Activated CD4-positive, alpha-beta memory T cell treated with anti-CD3 and anti-CD28 coated beads, Interleukin-2, amount 10 ng/mL, durations not matched to agents 7 days and 5 days (primary cell): ENCODE measurements around the gene RAB4B. TPM values are rescaled to one million over a fixed set of nuclear protein-coding genes. Genes with fewer than 3 reads are reported as not detected.

Experiments used
- CTCF ChIA-PET: fragments of 350-600 bp; sonication (Branson Sonifier 250); formaldehyde crosslinking; loops from one replicate; lab custom pipeline; 2021; ENCODE audit warnings: antibody characterized with exemption, inconsistent platforms; lab: Charles Lee
- POLR2A ChIA-PET: fragments of 350-600 bp; sonication (Branson Sonifier 250); formaldehyde crosslinking; loops from one replicate; lab custom pipeline; 2021; ENCODE audit warnings: antibody characterized with exemption; lab: Charles Lee
- DNase-seq: peaks from one replicate; pipeline ENCODE4 v3.0.0-alpha.2; 2020
- H3K27ac Mint-ChIP-seq: one replicate; pipeline ENCODE4 v1.8.0; 2021; ENCODE audit warnings: mild to moderate bottlenecking, mixed read lengths
- H3K27me3 Mint-ChIP-seq: one replicate; pipeline ENCODE4 v1.8.0; 2021; ENCODE audit warnings: mixed read lengths
- H3K36me3 Mint-ChIP-seq: one replicate; pipeline ENCODE4 v1.8.0; 2021; ENCODE audit warnings: low read depth, mixed read lengths
- H3K4me1 Mint-ChIP-seq: one replicate; pipeline ENCODE4 v1.8.0; 2021; ENCODE audit warnings: mixed read lengths
- H3K4me3 Mint-ChIP-seq: one replicate; pipeline ENCODE4 v1.8.0; 2021; ENCODE audit warnings: mild to moderate bottlenecking, mixed read lengths
- H3K9me3 Mint-ChIP-seq: one replicate; pipeline ENCODE4 v1.8.0; 2021; ENCODE audit warnings: mixed read lengths
- total RNA-seq, 2 experiments: library from RNA; stranded (reverse); gene quantifications; one replicate each; pipeline ENCODE4 v1.2.3, GENCODE V29; 2021

The RAB4B gene
- total RNA-seq, 2 experiments from 2014 or later = 65.7 to 68.3 TPM

- Mint-ChIP-seq H3K4me1 (peaks cover 4% of the 10 kb centered on the region), H3K4me3 (no peak overlapping the region), H3K9me3 (no peaks in the 10 kb centered on the region), H3K27ac (no peak overlapping the region), H3K36me3 (peaks cover 10% of the 10 kb centered on the region), H3K27me3 (no peaks in the 10 kb centered on the region)
- DNase-seq = no peak
- POLR2A ChIA-PET = interaction anchor here (1.1 to 4.6 kb wide), 3 partner anchors 8 to 11 kb away, joined by 4 to 16 read pairs (median 10); partner anchors contain the start of genes ACTMAP and SNRPA
- CTCF ChIA-PET = no interaction called here
These were observed 36.3 kb upstream of the RAB4B start for GRCh38 chr19:40741527-40742390.

- Mint-ChIP-seq H3K36me3 (peaks cover 8% of the 10 kb centered on the region), H3K27me3 (no peaks in the 10 kb centered on the region), H3K4me1 (peaks cover 4% of the 10 kb centered on the region), H3K27ac (no peak overlapping the region), H3K9me3 (no peaks in the 10 kb centered on the region), H3K4me3 (no peak overlapping the region)
- no peak for DNase-seq
- CTCF ChIA-PET = interaction anchor here (1.3 kb wide), 1 partner anchor 79 kb away, joined by 3 read pairs; no protein-coding TSS in a partner anchor
- POLR2A ChIA-PET = interaction anchor here (1.1 to 2.1 kb wide), 2 partner anchors 8 to 10 kb away, joined by 4 to 10 read pairs; partner anchors contain the start of gene ACTMAP
These were observed 35.6 kb upstream of the RAB4B start for GRCh38 chr19:40742477-40742876.

DNA sequence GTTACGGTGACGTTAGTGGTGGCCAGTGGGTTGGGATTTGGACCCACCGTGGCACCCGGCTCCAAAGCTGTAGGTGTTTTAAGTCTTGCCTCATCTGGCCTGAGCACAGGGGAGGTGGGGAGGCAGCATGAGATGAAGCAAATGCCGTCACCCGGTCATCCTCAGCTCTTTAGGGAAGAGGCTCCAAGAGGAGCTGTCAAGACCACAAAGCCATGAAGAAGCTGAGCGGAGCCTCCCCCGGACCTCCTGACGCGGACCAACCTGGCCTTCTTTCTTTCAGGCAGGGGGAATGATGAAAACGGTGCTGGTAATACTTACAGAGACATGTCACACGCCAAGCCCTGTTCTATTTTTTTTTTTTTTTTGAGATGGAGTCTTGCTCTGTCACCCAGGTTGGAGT lies 35.2 kb upstream of the RAB4B start:
- Mint-ChIP-seq H3K36me3 (peaks cover 6% of the 10 kb centered on the region), H3K27ac (no peak overlapping the region), H3K27me3 (no peaks in the 10 kb centered on the region), H3K4me3 (no peak overlapping the region), H3K4me1 (peaks cover 7% of the 10 kb centered on the region), H3K9me3 (no peaks in the 10 kb centered on the region)
- ChIA-PET CTCF (interaction anchor here (1.3 kb wide), 1 partner anchor 80 kb away, joined by 3 read pairs; no protein-coding TSS in a partner anchor), POLR2A (interaction anchor here (1.1 to 2.1 kb wide), 2 partner anchors 8 to 10 kb away, joined by 4 to 10 read pairs; partner anchors contain the start of gene ACTMAP)
- no peak for DNase-seq

- Mint-ChIP-seq H3K4me1 (peaks cover 10% of the 10 kb centered on the region), H3K36me3 (peaks cover 9% of the 10 kb centered on the region), H3K27ac (no peak overlapping the region), H3K9me3 (no peaks in the 10 kb centered on the region), H3K27me3 (no peaks in the 10 kb centered on the region), H3K4me3 (no peak overlapping the region)
- ChIA-PET CTCF (interaction anchor here (0.8 kb wide), 1 partner anchor 76 kb away, joined by 3 read pairs; no protein-coding TSS in a partner anchor), POLR2A (interaction anchor here (1.3 to 2.1 kb wide), 2 partner anchors 9 to 34 kb away, joined by 4 to 10 read pairs; partner anchors contain the start of gene RAB4B)
- DNase-seq = no peak
These were observed 34.1 kb upstream of the RAB4B start for GRCh38 chr19:40743926-40744325.

- DNase-seq = peak; percentile 30
- H3K27me3 Mint-ChIP-seq = no peaks in the 10 kb centered on the region
- no peak overlapping the region for H3K27ac Mint-ChIP-seq
- H3K4me1 Mint-ChIP-seq = peaks cover 18% of the 10 kb centered on the region
- ChIA-PET POLR2A (interaction anchor here (0.7 to 1.3 kb wide), 2 partner anchors 33 to 1913 kb away, joined by 3 to 4 read pairs; partner anchors contain the start of gene RAB4B), CTCF (interaction anchor here (1.1 kb wide), 1 partner anchor 62 kb away, joined by 3 read pairs; no protein-coding TSS in a partner anchor)
- no peaks in the 10 kb centered on the region for H3K9me3 Mint-ChIP-seq
- H3K36me3 Mint-ChIP-seq = peaks cover 8% of the 10 kb centered on the region
- H3K4me3 Mint-ChIP-seq = no peak overlapping the region
These were observed 33.3 kb upstream of the RAB4B start for GRCh38 chr19:40744554-40745401.

DNA sequence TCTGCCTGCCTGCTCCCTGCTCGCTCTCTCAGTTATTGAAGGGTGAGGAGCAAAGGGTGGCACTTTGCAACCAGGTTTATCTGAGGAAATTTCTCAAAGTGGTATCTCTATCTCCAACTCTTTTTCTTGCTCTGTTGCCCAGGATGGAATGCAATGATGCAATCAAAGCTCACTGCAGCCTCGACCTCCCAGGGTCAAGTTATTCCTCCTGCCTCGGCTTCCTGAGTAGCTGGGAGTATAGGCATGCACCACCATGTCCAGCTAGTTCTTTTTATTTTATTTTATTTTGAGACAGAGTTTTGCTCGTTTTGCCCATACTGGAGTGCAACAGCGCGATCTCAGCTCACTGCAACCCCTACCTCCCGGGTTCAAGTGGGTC lies 32.7 kb upstream of the RAB4B start:
- Mint-ChIP-seq H3K9me3 (no peaks in the 10 kb centered on the region), H3K36me3 (peaks cover 14% of the 10 kb centered on the region), H3K27me3 (no peaks in the 10 kb centered on the region), H3K4me3 (no peak overlapping the region), H3K27ac (no peak overlapping the region), H3K4me1 (peaks cover 24% of the 10 kb centered on the region)
- no peak for DNase-seq
- ChIA-PET POLR2A (interaction anchor here (0.7 to 14.2 kb wide), 2 partner anchors 32 to 1913 kb away, joined by 3 to 244 read pairs; partner anchors contain the start of genes MIA and RAB4B), CTCF (interaction anchor here (1.1 kb wide), 1 partner anchor 61 kb away, joined by 3 read pairs; no protein-coding TSS in a partner anchor)

DNA sequence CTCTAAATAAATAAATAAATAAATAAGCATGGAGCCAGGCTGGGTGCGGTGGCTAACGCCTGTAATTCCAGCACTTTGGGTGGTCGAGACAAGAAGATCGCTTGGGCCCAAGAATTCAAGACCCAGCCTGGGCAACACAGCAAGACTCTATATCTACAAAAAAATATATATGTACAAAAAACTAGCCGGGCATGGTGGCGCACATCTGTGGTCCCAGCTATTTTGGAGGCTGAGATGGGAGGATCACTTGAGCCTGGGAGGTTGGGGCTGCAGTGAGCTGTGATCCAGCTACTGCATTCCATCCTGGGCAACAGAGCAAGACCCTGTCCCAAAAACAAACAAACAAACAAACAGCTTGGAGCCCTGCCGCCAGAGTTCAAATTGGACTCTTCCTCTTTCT lies 30.5 kb upstream of the RAB4B start:
- CTCF ChIA-PET = no interaction called here
- Mint-ChIP-seq H3K36me3 (peaks cover 28% of the 10 kb centered on the region), H3K9me3 (no peaks in the 10 kb centered on the region), H3K4me3 (no peak overlapping the region), H3K4me1 (peaks cover 26% of the 10 kb centered on the region), H3K27ac (no peak overlapping the region), H3K27me3 (no peaks in the 10 kb centered on the region)
- no peak for DNase-seq
- POLR2A ChIA-PET = interaction anchor here (0.7 to 14.2 kb wide), 3 partner anchors 29 to 64 kb away, joined by 4 to 244 read pairs (median 30); partner anchors contain the start of genes MIA and RAB4B

GRCh38 chr19:40750058-40750873 lies 27.8 kb upstream of the RAB4B start, which contains the start of gene ACTMAP:
Gene ACTMAP (minus strand): TSS chr19:40750477. CDS start chr19:40749803, 674 bp downstream.
- peak within 1 kb of the TSS; percentile 96 for H3K4me3 Mint-ChIP-seq
- peak; percentile 100 for DNase-seq
- H3K36me3 Mint-ChIP-seq = peaks cover 43% of the 10 kb centered on the region
- H3K27me3 Mint-ChIP-seq = no peaks in the 10 kb centered on the region
- H3K4me1 Mint-ChIP-seq = peaks cover 43% of the 10 kb centered on the region
- CTCF ChIA-PET = interaction anchor here (0.7 to 7.8 kb wide), 12 partner anchors 16 to 555 kb away, joined by 3 to 48 read pairs (median 4); partner anchors contain the start of genes EGLN2, NUMBL and RAB4B
- H3K27ac Mint-ChIP-seq = peak within 1 kb of the TSS; percentile 99
- POLR2A ChIA-PET = interaction anchor here (0.6 to 14.2 kb wide), 25 partner anchors 8 to 224 kb away, joined by 3 to 244 read pairs (median 4); partner anchors contain the start of genes COQ8B, EGLN2, ITPKC and MIA
- H3K9me3 Mint-ChIP-seq = no peaks in the 10 kb centered on the region

- peak within 1 kb of the TSS; percentile 96 for H3K4me3 Mint-ChIP-seq
- DNase-seq = peak; percentile 97
- ChIA-PET CTCF (interaction anchor here (0.7 to 7.8 kb wide), 12 partner anchors 17 to 554 kb away, joined by 3 to 48 read pairs (median 4); partner anchors contain the start of genes EGLN2, NUMBL and RAB4B), POLR2A (interaction anchor here (0.6 to 14.2 kb wide), 24 partner anchors 9 to 223 kb away, joined by 3 to 244 read pairs (median 6); partner anchors contain the start of genes COQ8B, EGLN2, ITPKC and MIA)
- H3K27me3 Mint-ChIP-seq = no peaks in the 10 kb centered on the region
- H3K4me1 Mint-ChIP-seq = peaks cover 50% of the 10 kb centered on the region
- H3K27ac Mint-ChIP-seq = peak within 1 kb of the TSS; percentile 99
- H3K9me3 Mint-ChIP-seq = no peaks in the 10 kb centered on the region
- H3K36me3 Mint-ChIP-seq = peaks cover 50% of the 10 kb centered on the region
These were observed 27.0 kb upstream of the RAB4B start, which contains the start of gene SNRPA for GRCh38 chr19:40750874-40751537. Gene SNRPA (plus strand): TSS chr19:40751203. CDS start chr19:40751409, 206 bp downstream.

DNA sequence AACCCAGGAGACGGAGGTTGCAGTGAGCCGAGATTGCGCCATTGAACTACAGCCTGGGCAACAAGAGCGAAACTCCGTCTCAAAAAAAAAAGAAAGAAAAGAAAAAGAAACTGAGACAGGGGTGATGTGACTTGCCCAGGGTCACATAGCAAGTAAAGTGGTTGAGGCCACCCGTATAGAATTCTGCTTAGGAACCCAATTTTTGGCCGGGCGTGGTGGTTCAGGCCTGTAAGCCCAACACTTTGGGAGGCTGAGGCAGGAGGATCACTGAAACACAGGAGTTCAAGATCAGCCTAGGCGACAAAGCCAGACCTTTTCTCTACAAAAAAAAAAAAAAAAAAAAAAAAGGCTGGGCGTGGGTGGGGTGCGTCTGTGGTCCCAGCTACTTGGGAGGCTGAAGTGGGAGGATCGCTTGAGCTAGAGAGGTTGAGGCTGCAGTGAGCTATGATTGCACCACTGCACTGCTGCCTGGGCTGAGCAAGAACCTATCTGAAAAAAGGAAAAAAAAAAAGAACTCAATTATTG lies 25.7 kb upstream of the RAB4B start:
- peaks cover 63% of the 10 kb centered on the region for H3K4me1 Mint-ChIP-seq
- DNase-seq = peak; percentile 37

More for the DNA sequence above, 25.7 kb upstream of the RAB4B start:
- ChIA-PET POLR2A (interaction anchor here (0.7 to 14.2 kb wide), 13 partner anchors 8 to 520 kb away, joined by 3 to 244 read pairs (median 6); partner anchors contain the start of genes COQ8B, EGLN2, HNRNPUL1 and ITPKC), CTCF (interaction anchor here (0.7 to 7.8 kb wide), 10 partner anchors 18 to 392 kb away, joined by 3 to 48 read pairs (median 4); partner anchors contain the start of genes COQ8B, EGLN2, ITPKC and RAB4B)
- Mint-ChIP-seq H3K27ac (peak overlapping the region; percentile 99), H3K27me3 (no peaks in the 10 kb centered on the region), H3K9me3 (no peaks in the 10 kb centered on the region), H3K36me3 (peaks cover 61% of the 10 kb centered on the region), H3K4me3 (peak overlapping the region; percentile 96)
